HG03520 (cell line): ENCODE measurements around the gene EFCAB13.

Experiments used
- ATAC-seq: cut with Tn5 transposase; IDR thresholded peaks from one replicate; pipeline ENCODE4 v1.9.1; 2021; ENCODE audit warnings: mild to moderate bottlenecking, moderate library complexity; ENCODE audit not compliant: unreplicated experiment

Gene EFCAB13

GRCh38 chr17:47295037-47295873, 28.5 kb upstream of the EFCAB13 start:
- ATAC-seq, result no peak

GRCh38 chr17:47295874-47296255, 27.9 kb upstream of the EFCAB13 start:
- ATAC-seq, result no peak

- no peak for ATAC-seq
Observed at GRCh38 chr17:47297661-47298400, 25.9 kb upstream of the EFCAB13 start.

GRCh38 chr17:47298712-47299111, 25.0 kb upstream of the EFCAB13 start:
- ATAC-seq, result no peak

GRCh38 chr17:47299239-47299910, 24.4 kb upstream of the EFCAB13 start:
- no peak for ATAC-seq

GRCh38 chr17:47300718-47301117, 23.0 kb upstream of the EFCAB13 start:
- ATAC-seq, result no peak

GRCh38 chr17:47301161-47301560, 22.6 kb upstream of the EFCAB13 start:
- no peak for ATAC-seq

GRCh38 chr17:47301831-47302230, 21.9 kb upstream of the EFCAB13 start:
- no peak for ATAC-seq

- ATAC-seq, result no peak
Observed at GRCh38 chr17:47304186-47304585, 19.6 kb upstream of the EFCAB13 start.

GRCh38 chr17:47305302-47305923, 18.3 kb upstream of the EFCAB13 start:
- no peak for ATAC-seq

GRCh38 chr17:47310186-47310733, 13.5 kb upstream of the EFCAB13 start:
- ATAC-seq, result no peak

GRCh38 chr17:47311420-47311819, 12.3 kb upstream of the EFCAB13 start:
- no peak for ATAC-seq

- no peak for ATAC-seq
Observed at GRCh38 chr17:47315451-47316266, 8.1 kb upstream of the EFCAB13 start.

GRCh38 chr17:47316311-47316710, 7.4 kb upstream of the EFCAB13 start:
- ATAC-seq, result no peak

- no peak for ATAC-seq
Observed at GRCh38 chr17:47317119-47317518, 6.6 kb upstream of the EFCAB13 start.

- no peak for ATAC-seq
Observed at GRCh38 chr17:47318197-47318918, 5.4 kb upstream of the EFCAB13 start.

GRCh38 chr17:47320879-47321502, 2.8 kb upstream of the EFCAB13 start:
- no peak for ATAC-seq

GRCh38 chr17:47324224-47325020, 667 bp downstream of the EFCAB13 start:
- peak; percentile 29 for ATAC-seq
